ENCODE measurements around the gene ASPSCR1. TPM values are rescaled to one million over a fixed set of nuclear protein-coding genes. Genes with fewer than 3 reads are reported as not detected.

Gene ASPSCR1
- total RNA-seq, 2 experiments from 2014 or later = 33.6 to 34.8 TPM

- peaks cover 20% of the 10 kb centered on the region for H3K4me1 Mint-ChIP-seq (ENCODE audit: low read depth)
- H3K9me3 Mint-ChIP-seq = no peaks in the 10 kb centered on the region
- CTCF ChIA-PET = interaction anchor here (0.5 kb wide), 1 partner anchor 301 kb away, joined by 3 read pairs; no protein-coding TSS in a partner anchor
- H3K4me3 Mint-ChIP-seq = no peak overlapping the region
- H3K27me3 Mint-ChIP-seq (ENCODE audit: low read depth) = peaks cover 5% of the 10 kb centered on the region
- H3K27ac Mint-ChIP-seq = no peak overlapping the region
- DNase-seq = no peak
- intact Hi-C loops (cut with micrococcal nuclease) = no loop called here
- H3K36me3 Mint-ChIP-seq (ENCODE audit: low read depth) = peaks cover 20% of the 10 kb centered on the region
These were observed 44.2 kb upstream of the ASPSCR1 start for GRCh38 chr17:81933178-81933699.

GRCh38 chr17:81934098-81934757 lies 43.2 kb upstream of the ASPSCR1 start:
- Mint-ChIP-seq H3K4me1 (ENCODE audit: low read depth) (peaks cover 17% of the 10 kb centered on the region), H3K36me3 (ENCODE audit: low read depth) (peaks cover 20% of the 10 kb centered on the region), H3K4me3 (peak overlapping the region; percentile 32), H3K9me3 (no peaks in the 10 kb centered on the region), H3K27me3 (ENCODE audit: low read depth) (peaks cover 2% of the 10 kb centered on the region), H3K27ac (no peak overlapping the region)
- intact Hi-C loops (cut with micrococcal nuclease) = no loop called here
- CTCF ChIA-PET = no interaction called here
- DNase-seq = no peak

DNA sequence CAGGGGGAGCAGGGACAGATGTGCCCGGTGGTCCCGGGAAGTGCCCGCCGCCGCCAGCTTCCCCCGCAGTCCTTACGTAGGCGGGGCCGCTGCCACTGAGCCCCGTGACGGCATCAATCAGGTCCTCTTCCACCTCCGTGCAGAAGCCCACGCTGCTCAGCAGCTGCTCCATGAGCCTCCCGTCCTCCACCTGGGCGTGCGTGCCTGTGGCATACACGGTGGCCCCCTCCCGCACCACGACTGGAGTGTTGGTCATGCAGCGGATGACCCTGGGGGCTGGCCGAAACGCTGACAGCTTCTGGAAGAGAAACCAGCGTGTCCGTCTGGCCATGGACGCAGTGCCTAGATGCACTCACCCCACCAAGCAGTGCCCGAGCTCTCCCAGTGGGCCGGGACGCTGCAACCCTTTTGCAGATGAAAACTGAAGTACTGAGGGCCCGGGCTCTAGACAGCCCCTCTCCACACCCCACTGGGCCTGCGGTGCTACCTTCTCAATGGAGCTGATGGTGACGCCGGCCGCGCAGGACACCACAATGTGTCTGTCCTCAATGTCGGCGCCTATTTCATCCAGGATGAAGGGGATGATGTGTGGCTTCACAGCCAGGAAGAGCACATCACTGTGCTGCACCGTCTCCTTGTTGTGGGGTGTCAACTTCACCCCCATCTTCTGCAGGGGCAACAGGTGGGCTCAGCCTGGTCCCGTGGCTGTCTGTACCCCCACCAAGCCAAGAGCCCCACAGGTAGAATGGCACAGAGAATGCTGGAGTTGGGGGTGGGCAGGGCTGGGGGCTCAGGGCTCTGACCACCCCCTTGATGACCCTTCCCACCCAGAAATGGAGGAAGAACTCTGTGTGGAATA lies 42.4 kb upstream of the ASPSCR1 start:
- peak overlapping the region; percentile 85 for H3K4me3 Mint-ChIP-seq
- no peak overlapping the region for H3K27ac Mint-ChIP-seq
- CTCF ChIA-PET = no interaction called here
- peaks cover 20% of the 10 kb centered on the region for H3K36me3 Mint-ChIP-seq (ENCODE audit: low read depth)
- no peaks in the 10 kb centered on the region for H3K27me3 Mint-ChIP-seq (ENCODE audit: low read depth)
- no peak for DNase-seq
- intact Hi-C loops (cut with micrococcal nuclease) = no loop called here
- H3K4me1 Mint-ChIP-seq (ENCODE audit: low read depth) = peaks cover 17% of the 10 kb centered on the region
- no peaks in the 10 kb centered on the region for H3K9me3 Mint-ChIP-seq

DNA sequence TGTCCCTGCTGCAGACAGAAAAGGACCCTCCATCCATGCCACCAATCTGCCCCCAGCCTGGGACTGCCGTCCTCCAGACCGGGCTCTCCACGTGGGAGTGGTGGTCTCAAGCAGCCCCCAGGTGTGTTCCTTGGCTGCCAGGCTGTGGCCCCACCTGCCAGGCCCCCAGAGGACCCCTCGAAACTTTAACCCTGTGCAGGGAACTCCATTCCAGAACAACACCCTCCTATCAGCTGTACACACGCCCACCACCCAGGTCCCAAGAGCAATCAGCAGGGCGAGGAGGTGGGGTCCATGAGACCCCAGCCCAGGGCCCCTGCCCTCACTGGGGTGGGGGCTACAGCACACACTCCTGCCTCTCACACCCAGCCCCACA lies 41.7 kb upstream of the ASPSCR1 start:
- H3K4me1 Mint-ChIP-seq (ENCODE audit: low read depth) = peaks cover 17% of the 10 kb centered on the region
- peaks cover 20% of the 10 kb centered on the region for H3K36me3 Mint-ChIP-seq (ENCODE audit: low read depth)
- intact Hi-C loops (cut with micrococcal nuclease) = no loop called here
- H3K27ac Mint-ChIP-seq = no peak overlapping the region
- no peak for DNase-seq
- CTCF ChIA-PET = interaction anchor here (1.0 kb wide), 1 partner anchor 10 kb away, joined by 3 read pairs; no protein-coding TSS in a partner anchor
- no peaks in the 10 kb centered on the region for H3K9me3 Mint-ChIP-seq
- peak overlapping the region; percentile 85 for H3K4me3 Mint-ChIP-seq
- no peaks in the 10 kb centered on the region for H3K27me3 Mint-ChIP-seq (ENCODE audit: low read depth)

DNA sequence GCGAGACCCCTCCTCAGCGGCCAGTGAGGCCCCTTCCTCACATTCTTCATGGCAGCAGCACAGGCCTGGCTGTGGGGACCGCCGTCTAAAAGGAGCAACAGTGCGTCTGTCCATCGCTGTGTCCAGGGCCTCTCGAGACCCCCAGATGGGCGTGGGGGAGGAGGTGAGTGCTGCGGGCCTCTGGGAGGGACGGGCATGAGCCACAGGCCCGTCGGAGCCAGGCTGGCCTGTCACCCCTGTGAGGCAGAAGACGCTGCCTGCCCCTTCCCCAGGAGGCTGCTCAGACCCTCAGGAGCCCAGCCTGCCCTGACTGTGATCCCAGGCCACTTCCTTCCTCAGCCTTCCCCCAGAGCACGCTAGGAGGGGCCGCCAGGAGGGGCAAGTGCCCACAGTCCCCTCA lies 38.2 kb upstream of the ASPSCR1 start:
- Mint-ChIP-seq H3K36me3 (ENCODE audit: low read depth) (peaks cover 8% of the 10 kb centered on the region), H3K4me3 (no peak overlapping the region), H3K27me3 (ENCODE audit: low read depth) (no peaks in the 10 kb centered on the region), H3K4me1 (ENCODE audit: low read depth) (peaks cover 14% of the 10 kb centered on the region), H3K27ac (no peak overlapping the region), H3K9me3 (no peaks in the 10 kb centered on the region)
- CTCF ChIA-PET = interaction anchor here (1.1 kb wide), 2 partner anchors 11 to 69 kb away, joined by 3 to 4 read pairs; no protein-coding TSS in a partner anchor
- intact Hi-C loops (cut with micrococcal nuclease) = no loop called here
- no peak for DNase-seq

DNA sequence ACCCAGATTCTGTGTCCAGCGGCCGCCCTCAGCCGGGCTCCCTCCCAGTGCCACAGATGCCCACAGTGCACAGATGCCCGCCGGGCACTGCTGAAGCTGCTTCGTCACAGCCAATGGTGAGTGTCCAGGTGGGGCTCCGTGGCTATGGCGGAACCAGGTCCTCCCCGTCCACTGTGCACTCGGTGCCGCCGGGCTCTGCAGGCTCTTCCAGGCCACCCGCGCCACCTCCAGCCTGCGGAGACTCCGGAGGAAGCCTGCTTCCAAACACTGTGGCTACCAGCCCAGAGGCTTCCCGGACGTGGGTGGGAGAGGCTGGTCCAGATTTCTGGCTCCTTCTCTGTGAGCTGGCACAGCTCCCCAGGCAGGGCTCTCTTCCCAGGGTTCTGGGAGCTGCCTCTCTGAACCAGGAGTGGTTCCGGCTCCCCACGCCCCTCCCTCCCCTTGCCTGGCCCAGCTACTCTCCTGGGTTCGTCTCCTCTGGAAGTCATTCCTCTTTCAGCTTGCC lies 37.5 kb upstream of the ASPSCR1 start:
- CTCF ChIA-PET = no interaction called here
- peaks cover 14% of the 10 kb centered on the region for H3K4me1 Mint-ChIP-seq (ENCODE audit: low read depth)
- intact Hi-C loops (cut with micrococcal nuclease) = no loop called here
- no peaks in the 10 kb centered on the region for H3K27me3 Mint-ChIP-seq (ENCODE audit: low read depth)
- no peak for DNase-seq
- H3K36me3 Mint-ChIP-seq (ENCODE audit: low read depth) = peaks cover 8% of the 10 kb centered on the region
- H3K9me3 Mint-ChIP-seq = no peaks in the 10 kb centered on the region
- H3K4me3 Mint-ChIP-seq = no peak overlapping the region
- no peak overlapping the region for H3K27ac Mint-ChIP-seq

DNA sequence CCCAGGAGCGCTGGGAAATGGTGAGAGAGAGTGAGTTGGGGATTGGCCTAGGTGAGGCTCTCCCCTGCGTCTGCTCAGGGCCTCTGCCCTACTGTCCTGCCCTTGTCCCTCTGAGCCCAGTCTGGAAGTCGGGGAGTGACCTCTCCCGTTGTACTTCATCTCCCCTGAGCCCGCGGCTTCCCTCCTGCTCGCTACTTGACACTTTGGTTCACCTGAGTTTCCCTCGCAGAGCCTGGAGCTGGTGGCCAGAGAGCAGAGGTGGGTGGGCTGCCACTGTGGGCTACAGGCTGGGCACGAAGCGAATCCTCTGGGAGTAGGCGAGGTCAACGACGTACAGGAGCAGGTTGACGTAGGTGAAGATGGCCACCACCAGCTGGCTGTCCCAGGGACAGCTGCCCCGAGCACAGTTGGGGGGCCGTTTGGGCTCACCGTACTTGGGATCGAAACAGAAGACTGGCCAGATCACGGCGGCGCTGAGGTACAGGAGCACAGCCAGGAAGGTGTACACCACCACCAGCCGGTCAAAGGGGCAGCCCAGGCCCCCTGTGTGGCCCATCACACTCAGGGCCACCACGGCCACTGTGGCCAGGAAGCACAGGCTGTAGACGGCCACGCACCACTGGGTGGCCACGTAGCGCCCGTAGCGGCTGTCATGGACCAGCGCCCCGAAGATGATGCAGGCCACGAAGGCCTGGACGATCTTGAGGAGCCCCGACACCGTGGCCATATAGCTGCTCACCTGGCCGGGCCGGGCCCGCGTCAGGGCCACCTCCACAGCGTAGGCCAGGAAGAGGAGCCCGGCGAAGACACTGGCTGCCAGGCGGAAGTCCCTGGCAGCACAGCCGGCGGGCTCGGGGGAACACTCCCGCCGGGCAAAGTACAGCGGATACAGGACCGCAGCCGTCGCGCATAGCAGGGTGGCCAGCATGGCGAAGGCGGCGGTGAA lies 36.6 kb upstream of the ASPSCR1 start:
- Mint-ChIP-seq H3K36me3 (ENCODE audit: low read depth) (peaks cover 5% of the 10 kb centered on the region), H3K9me3 (no peaks in the 10 kb centered on the region), H3K4me3 (no peak overlapping the region), H3K27ac (no peak overlapping the region), H3K4me1 (ENCODE audit: low read depth) (peaks cover 8% of the 10 kb centered on the region), H3K27me3 (ENCODE audit: low read depth) (no peaks in the 10 kb centered on the region)
- intact Hi-C loops (cut with micrococcal nuclease) = no loop called here
- no peak for DNase-seq
- CTCF ChIA-PET = no interaction called here

DNA sequence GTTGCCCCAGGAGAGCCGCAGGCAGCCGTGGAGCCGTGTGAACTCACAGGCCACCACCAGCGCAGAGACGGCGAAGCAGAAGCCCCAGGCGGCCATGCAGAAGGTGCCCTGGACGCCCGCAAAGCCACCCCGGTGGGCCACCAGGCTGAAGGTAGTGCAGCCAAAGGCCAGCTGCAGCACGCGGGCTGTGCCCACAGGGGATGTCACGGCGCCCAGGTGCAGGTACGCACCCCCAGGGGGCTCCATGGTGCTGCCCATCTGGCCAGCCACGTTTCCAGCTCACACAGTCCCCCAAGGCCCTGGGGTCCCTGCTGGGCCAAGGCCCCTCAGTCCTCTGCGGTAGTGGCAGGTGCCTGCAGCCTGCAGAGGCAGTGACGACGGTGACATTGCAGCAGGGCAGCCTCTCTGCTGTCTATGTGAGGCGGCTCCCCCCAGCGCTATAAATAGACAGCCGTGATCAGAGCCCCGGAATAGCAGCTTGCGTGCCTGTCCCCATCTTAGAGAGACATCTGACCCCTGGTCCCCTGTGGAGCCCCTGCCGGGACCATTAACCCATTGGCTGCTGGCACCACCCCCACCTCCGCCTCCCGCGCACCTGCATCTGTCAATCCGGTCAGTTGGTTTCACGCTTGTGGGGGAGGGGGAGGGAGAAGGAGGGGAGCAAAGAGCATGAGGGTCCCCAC lies 35.8 kb upstream of the ASPSCR1 start:
- H3K4me3 Mint-ChIP-seq = no peak overlapping the region
- intact Hi-C loops (cut with micrococcal nuclease) = no loop called here
- no peaks in the 10 kb centered on the region for H3K27me3 Mint-ChIP-seq (ENCODE audit: low read depth)
- CTCF ChIA-PET = no interaction called here
- H3K27ac Mint-ChIP-seq = no peak overlapping the region
- H3K9me3 Mint-ChIP-seq = no peaks in the 10 kb centered on the region
- H3K4me1 Mint-ChIP-seq (ENCODE audit: low read depth) = peaks cover 5% of the 10 kb centered on the region
- no peak for DNase-seq
- peaks cover under 1% of the 10 kb centered on the region for H3K36me3 Mint-ChIP-seq (ENCODE audit: low read depth)

DNA sequence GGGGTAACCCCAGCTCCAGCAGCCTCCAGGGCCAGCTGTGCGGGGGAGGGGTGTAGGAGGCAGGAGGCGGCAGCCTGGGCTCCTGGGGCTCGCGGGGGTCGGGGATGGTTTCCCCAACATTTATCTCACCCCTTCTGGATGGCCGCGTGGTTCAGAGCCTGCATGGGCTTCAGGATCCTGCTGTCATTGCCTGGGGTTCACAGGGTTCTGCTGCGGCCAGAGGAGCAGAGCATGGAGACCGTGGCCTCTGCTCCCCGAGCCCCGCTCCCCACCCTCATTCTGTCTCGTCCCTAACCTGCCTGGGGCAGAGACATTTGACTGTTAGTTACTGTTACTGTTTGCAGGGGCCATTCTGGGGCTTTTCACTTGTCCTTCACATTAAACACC lies 35.3 kb upstream of the ASPSCR1 start:
- intact Hi-C loops (cut with micrococcal nuclease) = no loop called here
- H3K36me3 Mint-ChIP-seq (ENCODE audit: low read depth) = no peaks in the 10 kb centered on the region
- no peaks in the 10 kb centered on the region for H3K9me3 Mint-ChIP-seq
- CTCF ChIA-PET = no interaction called here
- DNase-seq = no peak
- H3K27ac Mint-ChIP-seq = no peak overlapping the region
- no peaks in the 10 kb centered on the region for H3K27me3 Mint-ChIP-seq (ENCODE audit: low read depth)
- H3K4me3 Mint-ChIP-seq = no peak overlapping the region
- H3K4me1 Mint-ChIP-seq (ENCODE audit: low read depth) = peaks cover 5% of the 10 kb centered on the region

- intact Hi-C loops (cut with micrococcal nuclease) = no loop called here
- Mint-ChIP-seq H3K36me3 (ENCODE audit: low read depth) (no peaks in the 10 kb centered on the region), H3K27me3 (ENCODE audit: low read depth) (no peaks in the 10 kb centered on the region), H3K4me3 (no peak overlapping the region), H3K27ac (no peak overlapping the region), H3K4me1 (ENCODE audit: low read depth) (no peaks in the 10 kb centered on the region), H3K9me3 (no peaks in the 10 kb centered on the region)
- no peak for DNase-seq
- CTCF ChIA-PET = interaction anchor here (0.6 to 1.1 kb wide), 3 partner anchors 15 to 455 kb away, joined by 4 to 5 read pairs (median 5); no protein-coding TSS in a partner anchor
These were observed 32.6 kb upstream of the ASPSCR1 start for GRCh38 chr17:81944858-81945257.

DNA sequence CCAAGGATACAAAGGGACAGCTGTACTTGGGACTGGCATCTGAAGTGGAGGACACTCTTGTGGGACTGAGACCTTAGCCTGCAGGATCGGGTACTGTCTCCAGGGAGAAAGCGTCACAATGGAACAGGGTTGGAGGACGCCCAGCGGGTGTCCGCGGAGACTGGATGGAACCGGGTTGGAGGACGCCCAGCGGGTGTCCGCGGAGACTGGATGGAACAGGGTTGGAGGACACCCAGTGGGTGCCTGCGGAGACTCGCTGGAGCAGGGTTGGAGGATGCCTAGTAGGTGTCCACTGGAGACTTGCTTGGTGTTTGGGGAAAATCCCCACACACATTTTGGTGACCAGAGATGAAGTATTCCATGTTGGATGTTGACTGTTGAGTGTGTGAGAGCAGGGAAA lies 30.2 kb upstream of the ASPSCR1 start, which contains the start of gene MYADML2:
Gene MYADML2 (minus strand): TSS at position 45 of the 400 bp plus-strand sequence. CDS start 5,492 bp downstream, outside the sequence.
- intact Hi-C loops (cut with micrococcal nuclease) = no loop called here
- Mint-ChIP-seq H3K4me1 (ENCODE audit: low read depth) (peaks cover 4% of the 10 kb centered on the region), H3K27me3 (ENCODE audit: low read depth) (no peaks in the 10 kb centered on the region), H3K4me3 (no peak within 1 kb of the TSS), H3K9me3 (no peaks in the 10 kb centered on the region), H3K36me3 (ENCODE audit: low read depth) (no peaks in the 10 kb centered on the region), H3K27ac (no peak within 1 kb of the TSS)
- DNase-seq = no peak
- CTCF ChIA-PET = no interaction called here

Data from activated naive CD4-positive, alpha-beta T cell treated with anti-CD3 and anti-CD28 coated beads for 36 hours (primary cell).